K562 (cell line): ENCODE measurements around the gene JPH2. TPM values are rescaled to one million over a fixed set of nuclear protein-coding genes. Genes with fewer than 3 reads are reported as not detected.
A peak's percentile ranks its signal among the peaks of the same experiment; 100 is the strongest.

Experiments used
- ATAC-seq: fragments of 200-7000 bp; cut with Tn5 transposase; 3 replicates; pipeline ENCODE4 v1.9.1; 2020; ENCODE audit warnings: moderate library complexity
- BruUV-seq: library from RNA; stranded (reverse); fragments of 400-500 nt; replicated peaks from 2 replicates; lab custom pipeline; 2021; lab: Mats Ljungman, UMichigan
- CTCF ChIA-PET: fragments of 300-600 bp; formaldehyde crosslinking; extraction: SDS; loops from one replicate; lab custom pipeline; 2021; ENCODE audit warnings: low intra/inter-chr PET ratio; lab: Yijun Ruan, JAX
- POLR2A ChIA-PET: fragments of 300-600, 350-650 bp; sonication (Branson Sonifier 250); formaldehyde crosslinking; extraction: SDS; loops from one replicate; lab custom pipeline; 2021; ENCODE audit warnings: antibody characterized with exemption, inconsistent platforms; lab: Yijun Ruan, JAX
- DNase-seq, 4 experiments: peaks; one replicate each; pipeline versions ENCODE4 v3.0.0 to v3.0.0-alpha.2; 2011 to 2018; ENCODE audit warnings: low spot score in 3 of 4, mixed read lengths in 3 of 4; ENCODE audit errors: extremely low read depth in 1 of 4
- FAIRE-seq: peaks from 2 replicates; lab custom pipeline; 2011; peaks lifted over from hg19 to GRCh38; lab: Jason Lieb, UNC
- H2AFZ ChIP-seq: 2 replicates; pipeline ENCODE4 v1.6.0; 2011; ENCODE audit warnings: low read depth, low read length, control low read depth, inconsistent platforms
- H3K27ac ChIP-seq: fragments of 200-600 bp; 3 replicates; pipeline ENCODE4 v1.8.0; 2011; ENCODE audit warnings: low read depth, mild to moderate bottlenecking, control low read depth, inconsistent platforms, low read length, moderate library complexity, mixed read lengths; ENCODE audit errors: extremely low read depth
- H3K27me3 ChIP-seq, 2 experiments: fragments of 300-600 bp in 1 of 2; 2 replicates in 1 of 2; 3 replicates in 1 of 2; pipeline versions ENCODE4 v1.6.0 to v1.8.0; 2011; ENCODE audit warnings: inconsistent platforms in 2 of 2, low read length in 2 of 2, mild to moderate bottlenecking in 1 of 2, mixed read lengths in 1 of 2, moderate library complexity in 1 of 2; ENCODE audit not compliant: control insufficient read depth in 2 of 2, insufficient read depth in 2 of 2
- H3K36me3 ChIP-seq: fragments of 300-600 bp; 3 replicates; pipeline ENCODE4 v1.8.0; 2011; ENCODE audit warnings: mild to moderate bottlenecking, low read length, inconsistent platforms; ENCODE audit not compliant: control insufficient read depth, insufficient read depth
- H3K4me1 ChIP-seq, 2 experiments: fragments of 200-600 bp in 1 of 2; replicated peaks in 1 of 2; 2 replicates in 1 of 2; 3 replicates in 1 of 2; pipeline versions ENCODE4 v1.5.1 to v1.8.0; 2011; ENCODE audit warnings: inconsistent platforms in 2 of 2, low read length in 2 of 2, mild to moderate bottlenecking in 1 of 2, mixed read lengths in 1 of 2, moderate library complexity in 1 of 2; ENCODE audit not compliant: control insufficient read depth in 2 of 2, insufficient read depth in 2 of 2
- H3K4me2 ChIP-seq: 2 replicates; pipeline ENCODE4 v1.6.1; 2011; ENCODE audit warnings: low read length, control low read depth, inconsistent platforms, mixed read lengths; ENCODE audit not compliant: insufficient read depth
- H3K4me3 ChIP-seq: fragments of 200-600 bp; sonication (generic), shearing (Covaris generic); 2 replicates; pipeline ENCODE4 v1.5.1; 2016; ENCODE audit warnings: control low read depth, inconsistent platforms
- H3K79me2 ChIP-seq: fragments of 200-600 bp; 3 replicates; pipeline ENCODE4 v1.8.0; 2011; ENCODE audit warnings: low read length, inconsistent platforms; ENCODE audit not compliant: control insufficient read depth, insufficient read depth
- H3K9ac ChIP-seq, 2 experiments: 2 replicates each; pipeline versions ENCODE4 v1.6.0 to v1.6.1; 2011; ENCODE audit warnings: low read depth in 2 of 2, low read length in 2 of 2, control low read depth in 1 of 2, inconsistent platforms in 1 of 2, mild to moderate bottlenecking in 1 of 2, mixed read lengths in 1 of 2; ENCODE audit not compliant: insufficient read depth in 1 of 2
- H3K9me1 ChIP-seq: one replicate; pipeline ENCODE4 v1.6.0; 2011; ENCODE audit warnings: inconsistent platforms, mild to moderate bottlenecking, low read length, moderate library complexity; ENCODE audit not compliant: control insufficient read depth, insufficient read depth
- H3K9me3 ChIP-seq: replicated peaks from 2 replicates; pipeline ENCODE4 v1.5.1; 2011; ENCODE audit warnings: low read depth, low read length, inconsistent platforms; ENCODE audit not compliant: control insufficient read depth, insufficient read depth
- H4K20me1 ChIP-seq: replicated peaks from 2 replicates; pipeline ENCODE4 v1.6.1; 2011; ENCODE audit warnings: low read length, inconsistent platforms, mixed read lengths; ENCODE audit not compliant: control insufficient read depth, insufficient read depth
- DIDO1 ChIP-seq: fragments of 450-650 bp; IDR thresholded peaks from 2 replicates; pipeline ENCODE4 v1.6.1; 2016; ENCODE audit warnings: low read depth, missing biosample characterization, missing genetic modification characterization
- MAFK ChIP-seq: IDR thresholded peaks from 2 replicates; pipeline ENCODE4 v1.6.1; 2011; ENCODE audit warnings: low read length, improper control_type of control experiment
- NFIC ChIP-seq: fragments of 450-650 bp; IDR thresholded peaks from 2 replicates; pipeline ENCODE4 v1.6.1; 2017; ENCODE audit warnings: mild to moderate bottlenecking, inconsistent platforms
- PHF21A ChIP-seq: fragments of 450-650 bp; IDR thresholded peaks from 2 replicates; pipeline ENCODE4 v1.6.1; 2017; ENCODE audit warnings: low read depth, borderline replicate concordance
- POLR2B ChIP-seq: fragments of 450-650 bp; IDR thresholded peaks from 2 replicates; pipeline ENCODE4 v1.6.1; 2018; ENCODE audit warnings: low read depth; ENCODE audit not compliant: partially characterized antibody
- PURB ChIP-seq: sonication (generic); formaldehyde crosslinking; IDR thresholded peaks from 2 replicates; pipeline ENCODE4 v1.9.0; 2021; ENCODE audit warnings: low read depth, mild to moderate bottlenecking, missing genetic modification reagents
- SMAD4 ChIP-seq: fragments of 250-450 bp; sonication (Bioruptor Pico); conservative IDR thresholded peaks from 2 replicates; pipeline ENCODE4 v1.8.0; 2021; ENCODE audit warnings: inconsistent platforms, mild to moderate bottlenecking, moderate library complexity
- SNRNP70 ChIP-seq: fragments of 200-400 bp; formaldehyde crosslinking; optimal IDR thresholded peaks from 2 replicates; pipeline ENCODE3; 2017; ENCODE audit warnings: low read depth, low read length
- TAF1 ChIP-seq: IDR thresholded peaks from 2 replicates; pipeline ENCODE4 v1.6.1; 2011; ENCODE audit warnings: mild to moderate bottlenecking, low read length, moderate library complexity; ENCODE audit not compliant: insufficient read depth, control insufficient read depth, severe bottlenecking; ENCODE audit errors: extremely low read depth
- ZNF212 ChIP-seq: fragments of 450-650 bp; formaldehyde crosslinking; IDR thresholded peaks from 2 replicates; pipeline ENCODE4 v1.4.0; 2020; ENCODE audit warnings: mild to moderate bottlenecking
- WGBS: fragments of 100-300 bp; shearing (Covaris generic); methylation state at CpG from one replicate; pipeline ENCODE4 v1.1.6; 2016; ENCODE audit warnings: low coverage, mixed read lengths; ENCODE audit not compliant: insufficient coverage; ENCODE audit errors: missing lambda C conversion rate; 5-methylcytosine and 5-hydroxymethylcytosine counted together
- in situ Hi-C: fragments of 300-500 bp; cut with MboI; formaldehyde crosslinking; loops from 4 replicates; pipeline ENCODE4 v1.15.0; 2018; ENCODE audit warnings: inconsistent platforms, mixed read lengths
- intact Hi-C: fragments of 100-400 bp; cut with micrococcal nuclease; formaldehyde crosslinking; loops from 2 replicates; pipeline ENCODE4 v1.14.2; 2022
- polyA plus RNA-seq, 8 experiments: library from polyadenylated mRNA; depleted of rRNA in 4 of 8; stranded (reverse) in 5 of 8; unstranded in 3 of 8; fragments of >200 nt; fragmentation: Nextera tagmentation in 2 of 8; fragmentation: Illumina TruSeq in 1 of 8; extraction: Ambion mirVana in 2 of 8; extraction: Trizol in 1 of 8; gene quantifications; 2 replicates each; pipeline versions ENCODE4 v1.2.1 to v1.2.3, GENCODE V29; 2011 to 2014; ENCODE audit warnings: inconsistent platforms in 1 of 8, missing spikeins in 1 of 8
- total RNA-seq, 7 experiments: library from RNA; depleted of rRNA in 6 of 7; stranded (reverse); fragments of >200 nt in 6 of 7; fragmentation: Illumina TruSeq in 2 of 7; extraction: Trizol in 2 of 7; gene quantifications; 2 replicates each; pipeline versions ENCODE4 v1.2.1 to v1.2.3, GENCODE V29; 2011 to 2021; ENCODE audit warnings: low replicate concordance in 1 of 7

The JPH2 gene
- total and polyA plus RNA-seq, 9 of the 15 experiments (the other 6 are each of a cell fraction or from before 2014, with no cell fraction given) = not detected

DNA sequence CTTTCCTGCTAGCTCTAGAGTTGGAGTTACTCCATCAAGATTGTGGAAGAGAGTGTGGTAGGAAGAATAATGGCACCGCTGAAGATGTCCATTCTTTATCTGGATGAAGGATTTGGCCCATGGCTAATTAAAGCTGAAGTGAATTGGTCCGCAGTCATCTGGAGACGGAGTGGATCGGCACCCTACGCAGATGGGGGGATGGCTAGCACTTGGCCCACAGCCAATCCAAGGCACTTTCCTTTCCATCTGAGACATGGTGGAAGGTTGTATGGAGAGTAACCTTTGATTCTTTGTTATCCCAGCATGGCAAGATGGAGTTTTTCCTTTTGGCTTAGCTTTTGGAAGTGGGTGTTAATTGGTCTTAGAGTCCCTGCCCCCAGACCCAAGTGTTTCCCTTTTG is 88.3 kb downstream of the JPH2 start:
- H4K20me1 ChIP-seq = no peaks in the 10 kb centered on the region
- WGBS = 80% methylated on average over 5 of the region's 5 CpGs
- H3K4me2 ChIP-seq = no peak overlapping the region
- ChIA-PET POLR2A (interaction anchor here (1.2 kb wide), 2 partner anchors 10 to 25 kb away, joined by 3 to 4 read pairs; no protein-coding TSS in a partner anchor), CTCF (no interaction called here)
- H3K4me3 ChIP-seq = no peak overlapping the region
- H3K9me3 ChIP-seq = no peaks in the 10 kb centered on the region
- H3K9me1 ChIP-seq = no peaks in the 10 kb centered on the region
- H3K36me3 ChIP-seq = no peaks in the 10 kb centered on the region
- H3K27me3 ChIP-seq = no peaks in the 10 kb centered on the region; a peak in 1 of 5 replicates
- intact Hi-C loops (no loop called here), in situ Hi-C loops (no loop called here)
- peaks cover 7 to 9% of the 10 kb centered on the region in 2 experiments; a peak in 4 of 5 replicates for H3K4me1 ChIP-seq
- no peak overlapping the region for H3K27ac ChIP-seq
- H3K9ac ChIP-seq = no peak overlapping the region
- FAIRE-seq (no peak), ATAC-seq (no peak), DNase-seq (no peak)
- no peak overlapping the region for H2AFZ ChIP-seq
- no TSS peak for BruUV-seq
- TF ChIP-seq PHF21A = no peak
- peak; percentile 67 for TF ChIP-seq NFIC
- TF ChIP-seq PURB (CRISPR knock-in tag) = no peak
- TF ChIP-seq POLR2B = no peak
- H3K79me2 ChIP-seq = no peaks in the 10 kb centered on the region

DNA sequence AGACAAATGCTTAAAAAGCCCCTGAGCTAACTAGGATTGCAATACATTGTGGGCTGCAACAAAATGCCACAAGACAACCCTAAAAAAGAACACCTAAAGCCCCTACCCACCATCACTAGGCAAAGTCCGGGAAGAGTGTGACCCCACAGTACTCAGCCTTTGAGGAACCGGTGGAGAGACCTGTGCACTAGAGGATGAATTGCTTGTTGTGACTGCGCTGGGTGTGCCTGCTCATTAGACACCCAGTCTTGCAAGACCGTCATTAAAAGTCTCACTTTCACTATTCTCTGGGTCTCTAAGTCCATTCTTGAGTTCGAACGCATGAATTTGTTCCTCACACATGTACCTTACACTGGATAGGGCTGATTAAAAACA is 88.7 kb downstream of the JPH2 start:
- 41% methylated on average over 6 of the region's 6 CpGs for WGBS
- H3K27me3 ChIP-seq = no peaks in the 10 kb centered on the region; a peak in 1 of 5 replicates
- DNase-seq (no peak), FAIRE-seq (no peak), ATAC-seq (peak; percentile 37; the same call in 2 of the 3 replicates)
- no peaks in the 10 kb centered on the region for H3K9me3 ChIP-seq
- H3K9me1 ChIP-seq = no peaks in the 10 kb centered on the region
- no TSS peak for BruUV-seq
- no peaks in the 10 kb centered on the region for H3K36me3 ChIP-seq
- H3K79me2 ChIP-seq = no peaks in the 10 kb centered on the region
- no peak overlapping the region for H3K4me3 ChIP-seq
- H2AFZ ChIP-seq = peak overlapping the region; percentile 56
- no peak overlapping the region for H3K9ac ChIP-seq
- in situ Hi-C loops (no loop called here), intact Hi-C loops (no loop called here)
- 0 out of 3 replicates have a peak overlapping the region, but pooled peaks have one; percentile 21 for H3K27ac ChIP-seq
- ChIA-PET CTCF (no interaction called here), POLR2A (interaction anchor here (0.6 kb wide), 2 partner anchors 63 to 640 kb away, joined by 3 read pairs; no protein-coding TSS in a partner anchor)
- 0 out of 2 replicates have a peak, but pooled peaks cover under 1% of the 10 kb centered on the region for H4K20me1 ChIP-seq
- H3K4me1 ChIP-seq = peaks cover 7 to 9% of the 10 kb centered on the region in 2 experiments; a peak in 4 of 5 replicates
- no peak overlapping the region for H3K4me2 ChIP-seq
- TF ChIP-seq ZNF212 (CRISPR knock-in tag) (no peak), SNRNP70 (no peak), SMAD4 (CRISPR knock-in tag) (0 out of 2 replicates have a peak, but pooled peaks have one; percentile 4), MAFK (no peak), DIDO1 (tag) (no peak), TAF1 (no peak)
